Measurements from ENCODE around the gene ARHGEF17. TPM values are rescaled to one million over a fixed set of nuclear protein-coding genes. Genes with fewer than 3 reads are reported as not detected.
A peak's percentile ranks its signal among the peaks of the same experiment; 100 is the strongest.

The ARHGEF17 gene
- polyA plus RNA-seq (2013), result 31.0 and 31.5 TPM in 2 replicates

GRCh38 chr11:73308003-73308960, at the start of gene ARHGEF17:
TSS of gene ARHGEF17 (plus strand) at chr11:73308276. CDS start at chr11:73308639, 363 bp downstream.
- H2AFZ ChIP-seq (ENCODE audit: insufficient read depth, low read length, poor library complexity), result peak within 1 kb of the TSS; percentile 87
- no CpG with 5 or more reads among the region's 105 CpGs for WGBS (ENCODE audit: extremely low coverage, insufficient coverage, insufficient read length)
- H3K9me3 ChIP-seq (ENCODE audit: insufficient read depth, low read depth, low read length), result peaks cover 2% of the 10 kb centered on the region

GRCh38 chr11:73259406-73260126, 48.5 kb upstream of the ARHGEF17 start:
- Histone ChIP-seq H3K9ac (ENCODE audit: low read length) (no peak overlapping the region), H3K36me3 (ENCODE audit: control insufficient read depth in 1 of 2, insufficient read depth in 2 of 2, low read length in 2 of 2) (no peaks in the 10 kb centered on the region), H3K14ac (ENCODE audit: low read length) (no peak overlapping the region), H3K23ac (ENCODE audit: low read length) (no peak overlapping the region), H4K12ac (ENCODE audit: low read depth, low read length) (no peak overlapping the region), H3K4ac (ENCODE audit: low read depth, low read length) (no peak overlapping the region), H3K4me1 (ENCODE audit: control insufficient read depth in 1 of 2, insufficient read depth in 2 of 2, low read length in 2 of 2) (peaks cover 11 to 14% of the 10 kb centered on the region in 2 experiments), H3K79me2 (ENCODE audit: control insufficient read depth, insufficient read depth, low read length, poor library complexity) (no peaks in the 10 kb centered on the region), H2BK120ac (ENCODE audit: insufficient read depth, low read length, poor library complexity) (no peak overlapping the region), H3K18ac (ENCODE audit: low read length) (no peak overlapping the region), H2AFZ (ENCODE audit: insufficient read depth, low read length, poor library complexity) (no peak overlapping the region), H2BK12ac (ENCODE audit: low read length) (no peak overlapping the region), H4K8ac (ENCODE audit: low read depth, low read length) (no peak overlapping the region), H3K79me1 (ENCODE audit: low read length) (peaks cover 8% of the 10 kb centered on the region), H3K27me3 (ENCODE audit: insufficient read depth, low read length) (no peaks in the 10 kb centered on the region), H3K4me2 (ENCODE audit: low read length) (no peak overlapping the region), H2BK5ac (ENCODE audit: low read depth, low read length, poor library complexity) (no peak overlapping the region), H3K9me3 (ENCODE audit: insufficient read depth, low read depth, low read length) (no peaks in the 10 kb centered on the region), H4K91ac (ENCODE audit: low read depth, low read length) (no peak overlapping the region), H3K4me3 (ENCODE audit: low read depth, low read length) (no peak overlapping the region), H2AK5ac (ENCODE audit: low read length) (no peak overlapping the region), H3K27ac (ENCODE audit: low read depth, low read length) (no peak overlapping the region)
- no CpG with 5 or more reads among the region's 3 CpGs for WGBS (ENCODE audit: extremely low coverage, insufficient coverage, insufficient read length)
- no peak for DNase-seq

More at GRCh38 chr11:73308003-73308960, at the start of gene ARHGEF17:
- Histone ChIP-seq H3K18ac (ENCODE audit: low read length) (peak within 1 kb of the TSS; percentile 95), H4K12ac (ENCODE audit: low read depth, low read length) (peak within 1 kb of the TSS; percentile 92), H2BK120ac (ENCODE audit: insufficient read depth, low read length, poor library complexity) (peak within 1 kb of the TSS; percentile 93), H2BK5ac (ENCODE audit: low read depth, low read length, poor library complexity) (peak within 1 kb of the TSS; percentile 97), H3K23ac (ENCODE audit: low read length) (no peak within 1 kb of the TSS), H2BK12ac (ENCODE audit: low read length) (peak within 1 kb of the TSS; percentile 89), H3K27me3 (ENCODE audit: insufficient read depth, low read length) (no peaks in the 10 kb centered on the region), H4K8ac (ENCODE audit: low read depth, low read length) (peak within 1 kb of the TSS; percentile 89), H3K4me1 (ENCODE audit: control insufficient read depth in 1 of 2, insufficient read depth in 2 of 2, low read length in 2 of 2) (peaks cover 34 to 44% of the 10 kb centered on the region in 2 experiments), H3K27ac (ENCODE audit: low read depth, low read length) (peak within 1 kb of the TSS; percentile 97), H4K91ac (ENCODE audit: low read depth, low read length) (peak within 1 kb of the TSS; percentile 97), H3K4ac (ENCODE audit: low read depth, low read length) (peak within 1 kb of the TSS; percentile 97), H3K4me2 (ENCODE audit: low read length) (peak within 1 kb of the TSS; percentile 99), H3K14ac (ENCODE audit: low read length) (peak within 1 kb of the TSS; percentile 98), H2AK5ac (ENCODE audit: low read length) (peak within 1 kb of the TSS; percentile 81), H3K9ac (ENCODE audit: low read length) (peak within 1 kb of the TSS; percentile 99), H3K79me1 (ENCODE audit: low read length) (peaks cover 24% of the 10 kb centered on the region), H3K79me2 (ENCODE audit: control insufficient read depth, insufficient read depth, low read length, poor library complexity) (peaks cover 38% of the 10 kb centered on the region), H3K4me3 (ENCODE audit: low read depth, low read length) (peak within 1 kb of the TSS; percentile 91), H3K36me3 (ENCODE audit: control insufficient read depth in 1 of 2, insufficient read depth in 2 of 2, low read length in 2 of 2) (peaks cover 9 to 12% of the 10 kb centered on the region in 2 experiments)
- peak in 1 of 2 donors; percentile 52 for DNase-seq

GRCh38 chr11:73260127-73260457, 48.0 kb upstream of the ARHGEF17 start:
- peaks cover 3% of the 10 kb centered on the region for H3K79me2 ChIP-seq (ENCODE audit: control insufficient read depth, insufficient read depth, low read length, poor library complexity)
- peaks cover 8% of the 10 kb centered on the region for H3K79me1 ChIP-seq (ENCODE audit: low read length)
- H3K9ac ChIP-seq (ENCODE audit: low read length), result no peak overlapping the region
- H3K27ac ChIP-seq (ENCODE audit: low read depth, low read length), result no peak overlapping the region
- H3K18ac ChIP-seq (ENCODE audit: low read length), result no peak overlapping the region
- H2AK5ac ChIP-seq (ENCODE audit: low read length), result no peak overlapping the region
- H2BK5ac ChIP-seq (ENCODE audit: low read depth, low read length, poor library complexity), result no peak overlapping the region
- no peak overlapping the region for H2AFZ ChIP-seq (ENCODE audit: insufficient read depth, low read length, poor library complexity)
- H3K4ac ChIP-seq (ENCODE audit: low read depth, low read length), result no peak overlapping the region
- H2BK12ac ChIP-seq (ENCODE audit: low read length), result no peak overlapping the region
- H3K4me3 ChIP-seq (ENCODE audit: low read depth, low read length), result no peak overlapping the region
- no peak overlapping the region for H3K14ac ChIP-seq (ENCODE audit: low read length)
- H3K23ac ChIP-seq (ENCODE audit: low read length), result no peak overlapping the region
- no peak for DNase-seq
- no peak overlapping the region for H4K91ac ChIP-seq (ENCODE audit: low read depth, low read length)
- H3K27me3 ChIP-seq (ENCODE audit: insufficient read depth, low read length), result no peaks in the 10 kb centered on the region
- no peak overlapping the region for H4K8ac ChIP-seq (ENCODE audit: low read depth, low read length)
- no peak overlapping the region for H2BK120ac ChIP-seq (ENCODE audit: insufficient read depth, low read length, poor library complexity)
- no peak overlapping the region for H3K4me2 ChIP-seq (ENCODE audit: low read length)
- H3K36me3 ChIP-seq (ENCODE audit: control insufficient read depth in 1 of 2, insufficient read depth in 2 of 2, low read length in 2 of 2), result no peaks in the 10 kb centered on the region
- H3K4me1 ChIP-seq (ENCODE audit: control insufficient read depth in 1 of 2, insufficient read depth in 2 of 2, low read length in 2 of 2), result peaks cover 12 to 17% of the 10 kb centered on the region in 2 experiments
- H4K12ac ChIP-seq (ENCODE audit: low read depth, low read length), result no peak overlapping the region
- H3K9me3 ChIP-seq (ENCODE audit: insufficient read depth, low read depth, low read length), result no peaks in the 10 kb centered on the region

- Histone ChIP-seq H2BK120ac (ENCODE audit: insufficient read depth, low read length, poor library complexity) (no peak overlapping the region), H2AFZ (ENCODE audit: insufficient read depth, low read length, poor library complexity) (no peak overlapping the region), H3K9me3 (ENCODE audit: insufficient read depth, low read depth, low read length) (no peaks in the 10 kb centered on the region), H3K27ac (ENCODE audit: low read depth, low read length) (no peak overlapping the region), H3K14ac (ENCODE audit: low read length) (no peak overlapping the region), H3K23ac (ENCODE audit: low read length) (no peak overlapping the region), H2AK5ac (ENCODE audit: low read length) (no peak overlapping the region), H4K8ac (ENCODE audit: low read depth, low read length) (no peak overlapping the region), H3K4me1 (ENCODE audit: control insufficient read depth in 1 of 2, insufficient read depth in 2 of 2, low read length in 2 of 2) (peaks cover 16 to 20% of the 10 kb centered on the region in 2 experiments), H4K91ac (ENCODE audit: low read depth, low read length) (no peak overlapping the region), H3K18ac (ENCODE audit: low read length) (no peak overlapping the region), H2BK5ac (ENCODE audit: low read depth, low read length, poor library complexity) (no peak overlapping the region), H3K4me3 (ENCODE audit: low read depth, low read length) (no peak overlapping the region), H2BK12ac (ENCODE audit: low read length) (no peak overlapping the region), H3K79me1 (ENCODE audit: low read length) (peaks cover 7% of the 10 kb centered on the region), H4K12ac (ENCODE audit: low read depth, low read length) (no peak overlapping the region), H3K36me3 (ENCODE audit: control insufficient read depth in 1 of 2, insufficient read depth in 2 of 2, low read length in 2 of 2) (no peaks in the 10 kb centered on the region), H3K27me3 (ENCODE audit: insufficient read depth, low read length) (no peaks in the 10 kb centered on the region), H3K4me2 (ENCODE audit: low read length) (no peak overlapping the region), H3K79me2 (ENCODE audit: control insufficient read depth, insufficient read depth, low read length, poor library complexity) (peaks cover 9% of the 10 kb centered on the region), H3K9ac (ENCODE audit: low read length) (no peak overlapping the region), H3K4ac (ENCODE audit: low read depth, low read length) (no peak overlapping the region)
- no CpG with 5 or more reads among the region's 5 CpGs for WGBS (ENCODE audit: extremely low coverage, insufficient coverage, insufficient read length)
- peak; percentile 58 to 70 for DNase-seq
These were observed 45.1 kb upstream of the ARHGEF17 start for GRCh38 chr11:73262851-73263495.
